NOMO-1 treated with dmso at 0.1 percent for 144 hours (cell line): ENCODE results near the gene KRTAP6-1.

Experiments
- DNase-seq: peaks from one replicate; lab custom pipeline; 2025; ENCODE audit not compliant: unreplicated experiment; lab: John Stamatoyannopoulos, UW

KRTAP6-1 gene

GRCh38 chr21:30613836-30614235, at the start of gene KRTAP6-1:
Gene KRTAP6-1, minus strand, starts transcription at chr21:30613930. Its CDS starts 26 bp downstream, at chr21:30613904.
- no peak for DNase-seq

- DNase-seq = no peak
Observed at GRCh38 chr21:30652891-30653290, 39.2 kb upstream of the KRTAP6-1 start.

- no peak for DNase-seq
Observed at GRCh38 chr21:30646904-30647414, 33.2 kb upstream of the KRTAP6-1 start.

GRCh38 chr21:30642564-30642963, 28.8 kb upstream of the KRTAP6-1 start, which contains the start of gene KRTAP20-3:
Gene KRTAP20-3, plus strand, starts transcription at chr21:30642864.
- no peak for DNase-seq

GRCh38 chr21:30638686-30639085, 25.0 kb upstream of the KRTAP6-1 start:
- no peak for DNase-seq

GRCh38 chr21:30634906-30635305, 21.2 kb upstream of the KRTAP6-1 start, which contains the start of gene KRTAP20-2:
Gene KRTAP20-2, plus strand, starts transcription at chr21:30635206. Its CDS starts 58 bp downstream, at chr21:30635264.
- DNase-seq = no peak

GRCh38 chr21:30629200-30629599, 15.5 kb upstream of the KRTAP6-1 start:
- no peak for DNase-seq

- DNase-seq = no peak
Observed at GRCh38 chr21:30628109-30628508, 14.4 kb upstream of the KRTAP6-1 start.

- DNase-seq = no peak
Observed at GRCh38 chr21:30625449-30626165, 11.9 kb upstream of the KRTAP6-1 start.

GRCh38 chr21:30623362-30623761, 9.6 kb upstream of the KRTAP6-1 start:
- no peak for DNase-seq

- no peak for DNase-seq
Observed at GRCh38 chr21:30620522-30620921, 6.8 kb upstream of the KRTAP6-1 start, which contains the start of gene KRTAP20-4. Gene KRTAP20-4, plus strand, starts transcription at chr21:30620627.

- no peak for DNase-seq
Observed at GRCh38 chr21:30620080-30620479, 6.3 kb upstream of the KRTAP6-1 start.

GRCh38 chr21:30616125-30616524, 2.4 kb upstream of the KRTAP6-1 start, which contains the start of gene KRTAP20-1:
Gene KRTAP20-1, plus strand, starts transcription at chr21:30616425. Its CDS starts 30 bp downstream, at chr21:30616455.
- DNase-seq = no peak

- no peak for DNase-seq
Observed at GRCh38 chr21:30615199-30615598, 1.5 kb upstream of the KRTAP6-1 start.

GRCh38 chr21:30612132-30612531, 1.6 kb downstream of the KRTAP6-1 start:
- no peak for DNase-seq

GRCh38 chr21:30605968-30606367, 7.8 kb downstream of the KRTAP6-1 start:
- no peak for DNase-seq

- DNase-seq = no peak
Observed at GRCh38 chr21:30600787-30601186, 12.9 kb downstream of the KRTAP6-1 start, which contains the start of gene KRTAP22-1. Gene KRTAP22-1, plus strand, starts transcription at chr21:30601087.

- DNase-seq = no peak
Observed at GRCh38 chr21:30598802-30599201, 14.9 kb downstream of the KRTAP6-1 start, which contains the start of gene KRTAP6-2. Gene KRTAP6-2, minus strand, starts transcription at chr21:30598902. Its CDS starts 28 bp downstream, at chr21:30598874.

GRCh38 chr21:30592140-30592539, 21.6 kb downstream of the KRTAP6-1 start, which contains the start of gene KRTAP6-3:
Gene KRTAP6-3, plus strand, starts transcription at chr21:30592440. Its CDS starts 6 bp downstream, at chr21:30592446.
- no peak for DNase-seq

- no peak for DNase-seq
Observed at GRCh38 chr21:30590297-30590696, 23.4 kb downstream of the KRTAP6-1 start, which contains the start of gene KRTAP22-2. Gene KRTAP22-2, minus strand, starts transcription at chr21:30590397.

- DNase-seq = no peak
Observed at GRCh38 chr21:30582870-30583269, 30.9 kb downstream of the KRTAP6-1 start.

- no peak for DNase-seq
Observed at GRCh38 chr21:30580132-30580531, 33.6 kb downstream of the KRTAP6-1 start.
